ENCODE measurements around the gene FEN1. TPM values are rescaled to one million over a fixed set of nuclear protein-coding genes. Genes with fewer than 3 reads are reported as not detected.

Gene FEN1
- total RNA-seq, 6 donors from 2014 or later, result 6.0 to 9.1 (median 7.0) TPM

DNA sequence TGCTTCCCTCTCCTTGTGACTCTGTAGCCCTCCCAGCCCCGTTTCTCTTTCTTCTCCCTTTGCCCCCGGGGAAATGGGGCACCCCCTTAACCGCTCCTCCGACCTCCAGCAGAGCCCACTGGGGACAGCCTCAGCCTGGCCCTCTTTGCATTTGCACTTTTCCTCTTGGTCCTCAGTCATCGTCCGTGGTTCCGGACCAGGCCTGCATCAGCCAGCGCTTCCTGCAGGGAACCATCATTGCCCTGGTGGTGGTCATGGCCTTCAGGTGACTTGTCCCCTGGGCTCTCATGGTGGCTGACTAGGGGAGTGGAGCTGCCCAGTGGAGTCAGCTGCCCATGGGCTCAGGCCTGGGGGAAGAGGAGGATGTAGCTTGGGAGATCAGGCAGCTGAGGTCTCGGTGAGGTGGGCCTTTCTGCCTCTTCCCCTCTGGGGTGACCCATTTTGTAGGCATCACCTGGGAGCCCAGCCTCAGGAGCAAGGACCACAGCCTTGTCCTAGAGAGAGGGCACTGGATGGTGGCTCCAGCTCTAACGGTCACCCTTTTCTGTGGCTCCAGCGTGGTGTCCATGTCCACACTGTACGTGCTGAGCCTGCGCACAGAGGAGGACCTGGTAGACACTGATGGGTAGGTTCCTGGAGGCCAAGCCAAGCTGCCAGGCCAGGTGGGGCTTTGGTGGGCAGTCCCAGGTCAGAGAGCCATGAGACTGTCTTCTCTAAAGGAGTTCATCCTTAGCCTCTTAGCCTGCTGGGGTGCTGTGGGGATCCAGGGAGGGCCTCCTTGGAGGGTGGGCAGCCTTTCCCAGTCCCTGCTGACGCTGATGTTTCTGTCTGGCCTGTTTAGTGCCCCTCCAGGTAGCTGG, 12.8 kb upstream of the FEN1 start:
- H3K27ac ChIP-seq, result no peak overlapping the region
- WGBS, 2 donors, result 85 to 93% methylated on average over 13 to 14 of the region's 14 CpGs
- H3K4me3 ChIP-seq, result no peak overlapping the region
- H3K9me3 ChIP-seq, result no peaks in the 10 kb centered on the region
- H3K36me3 ChIP-seq, result peaks cover 0 to 24% (median 12%) of the 10 kb centered on the region in 4 donors
- peaks cover 9 to 18% (median 10%) of the 10 kb centered on the region in 4 donors for H3K4me1 ChIP-seq
- ATAC-seq (ENCODE audit: low FRiP score in 2 of 2) (no peak), DNase-seq (no peak)
- H3K27me3 ChIP-seq, result no peaks in the 10 kb centered on the region
- no peak for TF ChIP-seq POLR2AphosphoS5 (IDR thresholded peaks at IDR 0.05)
- TF ChIP-seq, protein P1, sequence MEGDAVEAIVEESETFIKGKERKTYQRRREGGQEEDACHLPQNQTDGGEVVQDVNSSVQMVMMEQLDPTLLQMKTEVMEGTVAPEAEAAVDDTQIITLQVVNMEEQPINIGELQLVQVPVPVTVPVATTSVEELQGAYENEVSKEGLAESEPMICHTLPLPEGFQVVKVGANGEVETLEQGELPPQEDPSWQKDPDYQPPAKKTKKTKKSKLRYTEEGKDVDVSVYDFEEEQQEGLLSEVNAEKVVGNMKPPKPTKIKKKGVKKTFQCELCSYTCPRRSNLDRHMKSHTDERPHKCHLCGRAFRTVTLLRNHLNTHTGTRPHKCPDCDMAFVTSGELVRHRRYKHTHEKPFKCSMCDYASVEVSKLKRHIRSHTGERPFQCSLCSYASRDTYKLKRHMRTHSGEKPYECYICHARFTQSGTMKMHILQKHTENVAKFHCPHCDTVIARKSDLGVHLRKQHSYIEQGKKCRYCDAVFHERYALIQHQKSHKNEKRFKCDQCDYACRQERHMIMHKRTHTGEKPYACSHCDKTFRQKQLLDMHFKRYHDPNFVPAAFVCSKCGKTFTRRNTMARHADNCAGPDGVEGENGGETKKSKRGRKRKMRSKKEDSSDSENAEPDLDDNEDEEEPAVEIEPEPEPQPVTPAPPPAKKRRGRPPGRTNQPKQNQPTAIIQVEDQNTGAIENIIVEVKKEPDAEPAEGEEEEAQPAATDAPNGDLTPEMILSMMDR (IDR thresholded peaks at IDR 0.05), result no peak
- TF ChIP-seq EP300 (IDR thresholded peaks at IDR 0.05), result no peak
- no peak for TF ChIP-seq POLR2A (IDR thresholded peaks at IDR 0.05)

DNA sequence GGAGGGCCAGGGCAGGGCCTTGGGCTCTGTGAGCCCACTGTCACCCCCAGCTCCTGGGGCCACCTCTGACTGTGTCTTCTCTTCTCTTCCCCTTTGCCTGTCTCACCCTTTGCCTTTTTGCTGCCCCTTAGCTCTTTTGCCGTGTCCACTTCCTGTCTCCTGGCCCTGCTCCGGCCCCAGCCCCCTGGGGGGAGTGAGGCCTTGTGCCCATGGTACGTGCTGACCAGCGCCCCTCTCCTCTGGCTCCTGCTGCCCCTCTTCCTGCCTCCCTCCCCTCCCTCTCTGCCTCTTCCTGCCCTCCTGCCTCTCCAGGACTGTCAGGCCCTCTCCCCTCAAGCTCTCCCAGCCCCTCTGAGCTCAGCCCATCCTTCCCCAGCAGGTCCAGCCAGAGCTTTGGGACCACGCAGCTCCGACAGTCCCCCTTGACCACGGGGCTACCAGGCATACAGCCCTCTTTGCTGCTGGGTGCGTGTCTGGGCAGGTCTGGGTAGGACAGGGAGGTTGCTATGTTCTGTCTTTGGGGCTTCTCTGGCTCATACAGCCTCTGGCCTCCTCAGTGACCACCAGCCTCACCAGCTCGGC, 12.0 kb upstream of the FEN1 start:
- DNase-seq (no peak), ATAC-seq (ENCODE audit: low FRiP score in 2 of 2) (no peak)
- H3K4me3 ChIP-seq, result no peak overlapping the region
- H3K9me3 ChIP-seq, result no peaks in the 10 kb centered on the region
- H3K27ac ChIP-seq, result no peak overlapping the region
- no peak for TF ChIP-seq EP300 (IDR thresholded peaks at IDR 0.05)
- no peak for TF ChIP-seq POLR2AphosphoS5 (IDR thresholded peaks at IDR 0.05)
- TF ChIP-seq, protein P1 (IDR thresholded peaks at IDR 0.05), result no peak
- peaks cover 0 to 32% (median 20%) of the 10 kb centered on the region in 4 donors for H3K36me3 ChIP-seq
- no peaks in the 10 kb centered on the region for H3K27me3 ChIP-seq
- H3K4me1 ChIP-seq, result peaks cover 9 to 18% (median 10%) of the 10 kb centered on the region in 4 donors
- WGBS, 2 donors, result 86 to 89% methylated on average over 9 of the region's 9 CpGs

DNA sequence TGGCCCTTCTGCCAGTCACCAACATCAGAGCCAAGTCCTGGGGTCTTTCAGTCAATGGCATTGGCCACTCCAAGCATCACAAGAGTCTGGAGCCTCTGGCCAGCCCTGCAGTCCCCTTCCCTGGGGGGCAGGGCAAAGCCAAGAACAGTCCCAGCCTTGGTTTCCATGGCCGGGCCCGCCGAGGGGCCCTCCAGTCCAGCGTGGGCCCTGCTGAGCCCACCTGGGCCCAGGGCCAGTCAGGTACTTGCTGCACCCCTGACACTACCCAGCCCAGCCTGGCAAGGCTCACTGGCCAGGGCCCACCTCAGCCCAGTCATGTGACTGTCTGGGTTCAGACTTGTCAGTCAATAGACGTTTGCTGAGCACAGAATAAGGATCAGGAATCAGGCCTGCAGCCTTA, 11.1 kb upstream of the FEN1 start:
- 64 to 90% methylated on average over 2 to 5 of the region's 5 CpGs for WGBS, 2 donors
- no peaks in the 10 kb centered on the region for H3K27me3 ChIP-seq
- TF ChIP-seq POLR2A (IDR thresholded peaks at IDR 0.05), result no peak
- no peak for TF ChIP-seq POLR2AphosphoS5 (IDR thresholded peaks at IDR 0.05)
- no peak for TF ChIP-seq EP300 (IDR thresholded peaks at IDR 0.05)
- TF ChIP-seq, protein P1 (IDR thresholded peaks at IDR 0.05), result no peak
- no peak overlapping the region for H3K4me3 ChIP-seq
- no peak overlapping the region for H3K27ac ChIP-seq
- DNase-seq, result no peak
- peaks cover 9 to 15% (median 10%) of the 10 kb centered on the region in 4 donors for H3K4me1 ChIP-seq
- H3K9me3 ChIP-seq, result no peaks in the 10 kb centered on the region
- ATAC-seq (ENCODE audit: low FRiP score in 2 of 2), result no peak
- H3K36me3 ChIP-seq, result peaks cover 0 to 41% (median 28%) of the 10 kb centered on the region in 4 donors

DNA sequence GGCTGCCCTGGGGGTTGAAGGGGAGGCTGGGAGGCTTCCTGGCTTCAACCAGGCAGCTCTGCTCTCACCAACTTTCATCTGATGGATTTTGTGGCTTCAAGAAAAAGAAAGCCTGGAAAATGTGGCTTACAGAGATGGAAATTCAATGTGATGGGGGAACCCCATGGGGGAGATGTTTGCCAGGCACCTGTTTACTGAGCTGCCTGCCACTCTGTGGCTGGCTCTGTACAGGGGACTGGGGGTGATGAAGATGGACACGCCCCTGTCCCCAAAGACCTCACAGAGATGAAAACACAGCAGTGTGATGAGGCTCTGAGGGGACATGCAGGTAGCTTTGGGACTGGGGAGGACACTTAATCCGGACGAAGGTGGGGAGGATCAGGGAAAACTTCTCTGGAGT, 10.4 kb upstream of the FEN1 start:
- peaks cover 0 to 48% (median 35%) of the 10 kb centered on the region in 4 donors for H3K36me3 ChIP-seq
- TF ChIP-seq POLR2AphosphoS5 (IDR thresholded peaks at IDR 0.05), result no peak
- TF ChIP-seq, protein P1 (IDR thresholded peaks at IDR 0.05), result no peak
- TF ChIP-seq POLR2A (IDR thresholded peaks at IDR 0.05), result no peak
- TF ChIP-seq EP300 (IDR thresholded peaks at IDR 0.05), result no peak
- no peak overlapping the region for H3K27ac ChIP-seq
- H3K4me1 ChIP-seq, result peaks cover 5 to 8% (median 6%) of the 10 kb centered on the region in 4 donors
- WGBS, 2 donors, result 85 to 92% methylated on average over 3 of the region's 3 CpGs
- DNase-seq (no peak), ATAC-seq (ENCODE audit: low FRiP score in 2 of 2) (no peak)
- no peaks in the 10 kb centered on the region for H3K9me3 ChIP-seq
- H3K4me3 ChIP-seq, result no peak overlapping the region
- no peaks in the 10 kb centered on the region for H3K27me3 ChIP-seq

Measured in upper lobe of left lung (tissue), 6 donors.